ENCODE data around the gene DPYSL4.

Gene DPYSL4

DNA sequence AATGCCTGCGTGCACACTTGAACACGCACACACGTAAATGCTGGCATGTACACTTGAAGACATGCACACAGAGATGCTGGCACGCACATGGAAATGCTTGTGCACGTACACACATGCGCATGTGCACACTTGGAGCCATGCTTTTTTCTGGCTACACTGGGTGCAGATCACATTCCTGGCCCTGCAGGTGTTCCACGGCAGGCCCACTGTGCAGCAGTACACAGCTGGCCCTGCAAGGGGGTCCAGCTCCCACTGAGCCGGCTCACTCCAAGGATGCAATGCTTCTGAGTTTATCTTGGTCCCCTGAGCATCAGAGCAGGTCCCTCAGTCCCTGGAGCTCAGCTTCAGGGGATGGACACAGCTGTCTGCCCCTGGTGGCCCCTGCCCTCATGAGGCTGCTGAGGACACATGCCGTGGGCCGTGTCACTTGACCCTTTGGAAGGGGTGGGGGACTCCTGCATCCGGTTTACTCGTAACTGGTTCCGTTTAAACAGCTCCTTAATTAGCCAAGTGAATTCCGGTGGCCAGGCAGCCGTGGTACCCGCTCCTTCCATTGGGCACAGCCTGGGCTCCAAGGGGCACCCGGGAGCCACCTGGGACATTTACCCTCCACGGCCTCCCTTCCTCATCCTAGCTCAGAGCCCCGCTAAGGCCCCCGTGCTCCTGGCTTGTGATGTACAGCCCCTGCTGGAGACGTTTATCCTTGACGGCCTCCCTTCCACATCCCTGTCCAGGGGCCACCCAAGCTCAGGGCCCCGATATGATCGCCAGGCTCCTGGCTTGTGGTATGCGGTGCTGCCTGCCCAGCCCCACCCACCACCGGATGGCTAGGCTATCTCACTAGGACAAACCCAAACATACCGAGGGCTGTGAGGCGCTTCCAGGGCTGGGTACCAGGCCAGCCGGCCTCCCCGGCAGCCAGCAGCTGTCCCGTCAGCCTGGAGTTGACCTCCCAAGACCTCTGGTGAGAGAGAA, 39.5 kb upstream of the DPYSL4 start:
- TF ChIP-seq, protein P1, sequence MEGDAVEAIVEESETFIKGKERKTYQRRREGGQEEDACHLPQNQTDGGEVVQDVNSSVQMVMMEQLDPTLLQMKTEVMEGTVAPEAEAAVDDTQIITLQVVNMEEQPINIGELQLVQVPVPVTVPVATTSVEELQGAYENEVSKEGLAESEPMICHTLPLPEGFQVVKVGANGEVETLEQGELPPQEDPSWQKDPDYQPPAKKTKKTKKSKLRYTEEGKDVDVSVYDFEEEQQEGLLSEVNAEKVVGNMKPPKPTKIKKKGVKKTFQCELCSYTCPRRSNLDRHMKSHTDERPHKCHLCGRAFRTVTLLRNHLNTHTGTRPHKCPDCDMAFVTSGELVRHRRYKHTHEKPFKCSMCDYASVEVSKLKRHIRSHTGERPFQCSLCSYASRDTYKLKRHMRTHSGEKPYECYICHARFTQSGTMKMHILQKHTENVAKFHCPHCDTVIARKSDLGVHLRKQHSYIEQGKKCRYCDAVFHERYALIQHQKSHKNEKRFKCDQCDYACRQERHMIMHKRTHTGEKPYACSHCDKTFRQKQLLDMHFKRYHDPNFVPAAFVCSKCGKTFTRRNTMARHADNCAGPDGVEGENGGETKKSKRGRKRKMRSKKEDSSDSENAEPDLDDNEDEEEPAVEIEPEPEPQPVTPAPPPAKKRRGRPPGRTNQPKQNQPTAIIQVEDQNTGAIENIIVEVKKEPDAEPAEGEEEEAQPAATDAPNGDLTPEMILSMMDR (IDR thresholded peaks at IDR 0.05): no peak

DNA sequence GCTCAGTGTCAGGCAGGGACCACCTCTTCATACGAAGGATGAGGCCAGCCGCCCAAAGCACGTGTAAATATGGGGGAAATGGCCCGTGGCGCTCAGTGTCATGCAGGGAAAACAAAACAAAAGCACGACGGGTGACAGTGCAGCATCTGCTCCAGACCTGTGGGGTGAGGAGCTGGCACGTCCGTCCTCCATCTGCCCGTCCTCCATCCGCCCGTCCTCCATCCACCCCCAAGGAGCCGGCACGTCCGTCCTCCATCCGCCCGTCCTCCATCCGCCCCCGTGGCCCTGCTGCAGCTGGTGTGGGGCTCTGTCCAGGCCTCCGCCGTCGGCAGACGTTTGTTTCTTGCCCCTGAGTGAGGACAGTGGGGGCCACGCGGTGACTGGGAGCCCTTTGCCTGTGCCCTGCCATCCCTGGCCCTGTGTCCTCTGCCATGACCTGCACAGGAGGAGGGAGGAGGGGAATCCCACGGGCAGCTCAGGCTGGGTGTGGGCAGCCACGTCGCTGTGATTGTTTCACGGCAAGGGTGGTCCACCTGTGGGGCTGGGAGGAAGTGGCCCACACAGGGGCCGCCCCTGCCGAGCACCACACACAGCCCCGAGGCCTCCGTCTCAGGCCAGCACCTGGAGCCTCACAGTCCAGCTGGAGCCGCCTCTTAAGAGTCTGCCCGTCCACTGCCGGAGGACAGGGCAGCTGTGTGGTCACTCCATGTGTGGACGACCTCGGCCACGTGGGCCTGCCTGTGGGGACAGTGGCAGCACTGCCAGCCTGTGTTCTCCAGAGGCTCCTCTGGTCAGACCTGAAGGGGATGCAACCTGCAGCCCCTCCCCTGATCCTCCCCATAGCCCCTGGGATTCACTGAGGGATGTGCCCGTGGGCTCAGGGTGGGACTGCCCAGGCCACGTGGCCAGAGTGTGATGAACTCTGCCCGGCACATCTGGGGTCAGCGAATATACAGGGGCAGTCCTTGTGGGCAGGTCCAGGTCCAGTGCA, 38.2 kb upstream of the DPYSL4 start:
- TF ChIP-seq, protein P1 (IDR thresholded peaks at IDR 0.05): no peak

DNA sequence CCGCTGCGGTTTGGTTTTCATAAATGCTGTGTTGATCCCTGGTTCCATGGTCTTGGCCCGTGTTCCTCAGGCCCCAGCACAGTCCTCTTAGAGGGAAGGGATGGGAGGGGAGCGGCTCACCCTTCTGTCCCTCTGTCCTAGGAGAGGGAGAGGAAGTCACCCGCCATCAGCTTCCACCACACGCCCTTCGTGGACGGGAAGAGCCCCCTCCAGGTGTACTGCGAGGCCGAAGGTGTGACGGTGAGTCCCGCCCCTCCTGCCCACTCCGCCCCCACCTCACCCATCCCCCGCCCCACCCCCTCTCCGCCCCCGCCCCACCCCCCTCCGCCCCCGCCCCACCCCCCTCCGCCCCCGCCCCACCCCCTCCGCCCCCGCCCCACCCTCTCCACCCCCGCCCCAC, 37.5 kb upstream of the DPYSL4 start:
- TF ChIP-seq, protein P1 (IDR thresholded peaks at IDR 0.05): no peak

GRCh38 chr10:132149917-132150316, 36.8 kb upstream of the DPYSL4 start:
- TF ChIP-seq, protein P1 (IDR thresholded peaks at IDR 0.05): no peak

DNA sequence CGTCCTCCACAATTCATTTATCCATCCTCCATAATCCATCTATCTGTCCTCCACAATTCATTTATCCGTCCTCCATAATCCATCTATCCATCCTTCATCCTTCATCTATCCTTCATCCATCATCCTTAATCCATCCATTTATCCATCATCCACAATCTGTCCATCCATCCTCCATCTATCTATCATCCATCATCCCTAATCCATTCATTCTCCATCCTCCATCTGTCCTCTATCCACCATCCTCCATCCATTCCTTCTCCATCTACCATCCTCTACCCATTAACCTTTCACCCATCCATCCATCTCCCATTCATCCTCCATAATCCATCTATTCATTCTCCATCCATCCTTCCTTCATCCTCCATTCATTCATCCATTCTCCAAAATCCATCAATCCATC, 36.0 kb upstream of the DPYSL4 start:
- TF ChIP-seq, protein P1 (IDR thresholded peaks at IDR 0.05): no peak

GRCh38 chr10:132151286-132151950, 35.3 kb upstream of the DPYSL4 start:
- TF ChIP-seq, protein P1 (IDR thresholded peaks at IDR 0.05): no peak

- TF ChIP-seq, protein P1 (IDR thresholded peaks at IDR 0.05): no peak
Observed at GRCh38 chr10:132151951-132152505, 34.7 kb upstream of the DPYSL4 start.

Data from LNCAP (cell line).